Natural killer cell (primary cell): Measurements from ENCODE around the gene CRLF3. TPM values are rescaled to one million over a fixed set of nuclear protein-coding genes. Genes with fewer than 3 reads are reported as not detected.

Experiments
- ATAC-seq, 3 donors: fragments of 150-1000 bp in 2 of 3; fragments of 200-7000 bp in 1 of 3; cut with Tn5 transposase; 1 replicate in 1 of 3; 2 replicates in 2 of 3; pipeline ENCODE4 v1.10.0; 2021; ENCODE audit warnings: mild to moderate bottlenecking in 2 of 3, moderate library complexity in 2 of 3
- DNase-seq, 2 donors: peaks; one replicate each; pipeline versions ENCODE4 v3.0.0 to v3.0.0-alpha.2; 2013 to 2021; ENCODE audit warnings: mixed read lengths in 1 of 2
- H3K27ac ChIP-seq: one replicate; pipeline ENCODE4 v1.5.1; 2013; ENCODE audit warnings: mild to moderate bottlenecking, low read length
- H3K27me3 ChIP-seq: one replicate; pipeline ENCODE4 v1.6.1; 2013; ENCODE audit warnings: low read length; ENCODE audit not compliant: control insufficient read depth, insufficient read depth
- H3K36me3 ChIP-seq: one replicate; pipeline ENCODE4 v1.6.1; 2013; ENCODE audit warnings: low read length; ENCODE audit not compliant: control insufficient read depth, insufficient read depth
- H3K4me1 ChIP-seq: one replicate; pipeline ENCODE4 v1.6.1; 2013; ENCODE audit warnings: low read length; ENCODE audit not compliant: control insufficient read depth, insufficient read depth
- H3K4me3 ChIP-seq: one replicate; pipeline ENCODE4 v1.5.1; 2013; ENCODE audit warnings: low read length
- H3K9me3 ChIP-seq: one replicate; pipeline ENCODE4 v1.6.1; 2013; ENCODE audit warnings: low read length; ENCODE audit not compliant: control insufficient read depth, insufficient read depth
- H3K27ac Mint-ChIP-seq, 2 donors: one replicate each; pipeline ENCODE4 v1.8.0; 2022; ENCODE audit warnings: mild to moderate bottlenecking in 2 of 2, mixed read lengths in 2 of 2, moderate library complexity in 1 of 2
- H3K27me3 Mint-ChIP-seq, 2 donors: one replicate each; pipeline ENCODE4 v1.8.0; 2022; ENCODE audit warnings: low read depth in 2 of 2, mixed read lengths in 2 of 2
- H3K36me3 Mint-ChIP-seq: one replicate; pipeline ENCODE4 v1.8.0; 2022; ENCODE audit warnings: mixed read lengths
- H3K4me1 Mint-ChIP-seq, 2 donors: one replicate each; pipeline ENCODE4 v1.8.0; 2022; ENCODE audit warnings: mixed read lengths in 2 of 2
- H3K4me3 Mint-ChIP-seq: one replicate; pipeline ENCODE4 v1.8.0; 2022; ENCODE audit warnings: mild to moderate bottlenecking, moderate library complexity, mixed read lengths
- H3K9me3 Mint-ChIP-seq, 2 donors: one replicate each; pipeline ENCODE4 v1.8.0; 2022; ENCODE audit warnings: mixed read lengths in 2 of 2
- CTCF ChIP-seq: fragments of 200-600 bp; IDR thresholded peaks from one replicate; pipeline ENCODE4 v1.8.0; 2022; ENCODE audit warnings: antibody characterized with exemption
- WGBS: methylation state at CpG from one replicate; pipeline ENCODE4 v1.1.7; 2013; ENCODE audit warnings: missing lambda C conversion rate; ENCODE audit not compliant: insufficient coverage; 5-methylcytosine and 5-hydroxymethylcytosine counted together
- intact Hi-C: fragments of 100-400 bp; cut with micrococcal nuclease; formaldehyde crosslinking; loops from one replicate; pipeline ENCODE4 v1.14.2; 2022
- total RNA-seq, 4 donors: library from RNA; stranded (reverse); fragments of 120-200 nt in 1 of 4; gene quantifications; one replicate each; pipeline versions ENCODE4 v1.2.3 to v1.2.4, GENCODE V29; 2013 to 2022

Gene CRLF3
- total RNA-seq, 3 donors from 2014 or later (not counting 1 experiment from before 2014, with no cell fraction given): 49.0 to 89.0 (median 62.2) TPM

GRCh38 chr17:30858556-30859250 lies 34.2 kb upstream of the CRLF3 start:
- no peak overlapping the region for H3K4me3 ChIP-seq
- H3K4me1 Mint-ChIP-seq: no peaks in the 10 kb centered on the region
- no peaks in the 10 kb centered on the region for H3K9me3 Mint-ChIP-seq
- H3K27me3 ChIP-seq: no peaks in the 10 kb centered on the region
- H3K27ac Mint-ChIP-seq: no peak overlapping the region
- no peak for ATAC-seq
- H3K9me3 ChIP-seq: no peaks in the 10 kb centered on the region
- H3K36me3 Mint-ChIP-seq: no peaks in the 10 kb centered on the region
- no peak overlapping the region for H3K4me3 Mint-ChIP-seq
- H3K27me3 Mint-ChIP-seq: no peaks in the 10 kb centered on the region
- TF ChIP-seq CTCF: no peak
- no peaks in the 10 kb centered on the region for H3K36me3 ChIP-seq
- H3K4me1 ChIP-seq: no peaks in the 10 kb centered on the region
- WGBS: 95% methylated on average over 7 of the region's 9 CpGs
- intact Hi-C loops: no loop called here
- no peak for DNase-seq
- H3K27ac ChIP-seq: no peak overlapping the region

- intact Hi-C loops: no loop called here
- no peak for DNase-seq
- 100% methylated on average over 3 of the region's 3 CpGs for WGBS
These were observed 29.7 kb upstream of the CRLF3 start for GRCh38 chr17:30854146-30854545.

GRCh38 chr17:30848021-30848420 lies 23.5 kb upstream of the CRLF3 start:
- Histone ChIP-seq H3K27ac (no peak overlapping the region), H3K36me3 (no peaks in the 10 kb centered on the region), H3K4me3 (no peak overlapping the region), H3K9me3 (no peaks in the 10 kb centered on the region), H3K27me3 (no peaks in the 10 kb centered on the region), H3K4me1 (no peaks in the 10 kb centered on the region)
- no peaks in the 10 kb centered on the region for H3K27me3 Mint-ChIP-seq
- no peak for TF ChIP-seq CTCF
- 98% methylated on average over 6 of the region's 6 CpGs for WGBS
- DNase-seq (no peak), ATAC-seq (no peak)
- no peaks in the 10 kb centered on the region for H3K9me3 Mint-ChIP-seq
- no peak overlapping the region for H3K27ac Mint-ChIP-seq
- intact Hi-C loops: no loop called here
- H3K4me3 Mint-ChIP-seq: no peak overlapping the region
- H3K4me1 Mint-ChIP-seq: no peaks in the 10 kb centered on the region
- no peaks in the 10 kb centered on the region for H3K36me3 Mint-ChIP-seq

More at GRCh38 chr17:30854146-30854545, 29.7 kb upstream of the CRLF3 start:
- Histone ChIP-seq H3K4me3 (no peak overlapping the region), H3K36me3 (no peaks in the 10 kb centered on the region), H3K9me3 (no peaks in the 10 kb centered on the region), H3K27me3 (no peaks in the 10 kb centered on the region), H3K4me1 (no peaks in the 10 kb centered on the region), H3K27ac (no peak overlapping the region)
- no peak overlapping the region for H3K4me3 Mint-ChIP-seq
- H3K27me3 Mint-ChIP-seq: no peaks in the 10 kb centered on the region
- no peak for TF ChIP-seq CTCF
- no peaks in the 10 kb centered on the region for H3K9me3 Mint-ChIP-seq
- H3K27ac Mint-ChIP-seq: no peak overlapping the region
- no peaks in the 10 kb centered on the region for H3K36me3 Mint-ChIP-seq
- no peak for ATAC-seq
- H3K4me1 Mint-ChIP-seq: no peaks in the 10 kb centered on the region

DNA sequence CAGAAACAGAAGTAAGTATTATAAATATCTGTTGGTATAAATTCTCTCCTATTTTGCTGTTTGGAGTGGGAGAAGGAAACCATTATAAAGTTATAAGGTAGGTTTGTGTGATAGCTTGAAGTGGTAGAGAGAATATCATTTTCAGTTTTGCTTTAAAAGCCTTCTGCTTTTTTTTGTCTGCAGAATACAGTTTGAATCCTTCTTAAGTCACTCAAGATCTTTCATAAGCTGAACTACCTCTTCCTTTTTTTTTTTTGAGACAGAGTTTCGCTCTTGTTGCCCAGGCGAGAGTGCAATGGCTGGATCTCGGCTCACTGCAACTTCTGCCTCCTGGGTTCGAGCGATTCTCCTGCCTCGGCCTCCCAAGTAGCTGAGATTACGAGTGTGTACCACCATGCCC lies 16.3 kb upstream of the CRLF3 start:
- H3K4me3 Mint-ChIP-seq: no peak overlapping the region
- no peaks in the 10 kb centered on the region for H3K27me3 Mint-ChIP-seq
- 88% methylated on average over 7 of the region's 7 CpGs for WGBS
- Histone ChIP-seq H3K4me3 (no peak overlapping the region), H3K27ac (no peak overlapping the region), H3K4me1 (no peaks in the 10 kb centered on the region), H3K36me3 (no peaks in the 10 kb centered on the region), H3K9me3 (no peaks in the 10 kb centered on the region), H3K27me3 (no peaks in the 10 kb centered on the region)
- no peaks in the 10 kb centered on the region for H3K36me3 Mint-ChIP-seq
- TF ChIP-seq CTCF: no peak
- H3K9me3 Mint-ChIP-seq: no peaks in the 10 kb centered on the region
- no peak overlapping the region for H3K27ac Mint-ChIP-seq
- ATAC-seq (no peak), DNase-seq (no peak)
- intact Hi-C loops: no loop called here
- no peaks in the 10 kb centered on the region for H3K4me1 Mint-ChIP-seq
